GM19025 (cell line): ENCODE results near the gene FCN1.

ENCODE experiments used
- ATAC-seq: cut with Tn5 transposase; IDR thresholded peaks from one replicate; pipeline ENCODE4 v1.9.1; 2021; ENCODE audit warnings: mild to moderate bottlenecking, low read depth, moderate library complexity; ENCODE audit not compliant: unreplicated experiment

FCN1 gene

DNA sequence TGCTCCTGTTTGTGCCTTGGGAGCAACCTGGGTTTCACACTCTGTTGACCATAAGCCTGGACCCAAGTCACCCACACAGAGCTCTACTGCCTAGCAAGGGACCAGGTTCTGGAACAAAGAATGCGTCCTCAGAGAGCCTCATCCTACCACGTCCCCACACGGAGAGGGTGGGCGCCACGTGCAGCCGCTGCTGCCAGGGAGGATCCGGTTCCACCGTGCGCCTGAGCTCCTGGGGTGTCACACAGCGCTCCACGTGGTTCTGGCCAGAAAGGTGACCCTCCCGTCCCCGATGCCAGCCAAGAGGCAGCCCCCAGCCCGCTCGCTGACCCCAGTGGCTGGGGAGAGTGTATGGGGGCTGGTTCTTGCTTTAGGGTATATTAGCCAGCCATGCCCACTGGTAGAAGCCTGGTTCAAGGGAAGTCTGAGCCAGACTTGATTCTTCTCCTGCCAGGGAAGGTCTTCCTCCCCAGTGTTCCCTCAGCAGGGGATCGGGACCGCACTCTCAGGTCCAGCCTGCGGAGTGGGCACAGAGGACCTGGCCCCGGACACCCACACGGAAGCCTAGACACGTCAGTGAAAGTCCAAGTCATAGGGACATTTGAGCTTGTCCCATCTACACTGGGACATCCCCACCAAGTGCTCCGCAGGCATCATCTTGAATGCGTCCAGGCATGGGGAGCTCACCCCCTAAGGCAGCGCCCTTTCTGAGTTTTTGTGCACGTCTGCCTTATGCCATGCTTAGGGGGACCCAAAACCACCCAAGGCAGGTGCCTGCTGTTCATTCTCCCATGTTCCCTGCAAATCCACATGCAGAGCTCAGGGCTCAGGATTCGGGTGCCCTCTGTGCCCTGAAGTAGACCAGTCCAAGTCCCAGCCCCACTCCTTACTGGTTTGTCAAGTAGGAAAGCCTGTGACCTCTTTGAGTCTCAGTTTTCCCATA, 2.4 kb downstream of the FCN1 start:
- ATAC-seq, result no peak

DNA sequence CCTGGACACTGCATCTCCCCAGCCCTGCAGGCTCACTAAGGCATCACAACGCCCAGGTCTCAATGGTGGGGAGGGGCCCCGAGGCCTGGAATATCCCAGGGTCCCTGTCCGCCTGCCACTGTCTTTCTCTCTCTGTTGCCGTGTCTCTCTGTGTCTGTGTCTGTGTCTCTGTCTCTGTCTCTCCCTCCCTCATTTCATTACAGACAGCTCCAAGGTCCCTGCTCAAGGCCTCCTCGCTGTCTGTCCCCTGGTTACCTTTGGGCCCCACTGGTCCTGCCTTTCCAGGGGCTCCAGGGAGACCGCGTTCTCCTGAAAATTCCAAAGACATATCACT, 3.2 kb downstream of the FCN1 start:
- ATAC-seq, result no peak

DNA sequence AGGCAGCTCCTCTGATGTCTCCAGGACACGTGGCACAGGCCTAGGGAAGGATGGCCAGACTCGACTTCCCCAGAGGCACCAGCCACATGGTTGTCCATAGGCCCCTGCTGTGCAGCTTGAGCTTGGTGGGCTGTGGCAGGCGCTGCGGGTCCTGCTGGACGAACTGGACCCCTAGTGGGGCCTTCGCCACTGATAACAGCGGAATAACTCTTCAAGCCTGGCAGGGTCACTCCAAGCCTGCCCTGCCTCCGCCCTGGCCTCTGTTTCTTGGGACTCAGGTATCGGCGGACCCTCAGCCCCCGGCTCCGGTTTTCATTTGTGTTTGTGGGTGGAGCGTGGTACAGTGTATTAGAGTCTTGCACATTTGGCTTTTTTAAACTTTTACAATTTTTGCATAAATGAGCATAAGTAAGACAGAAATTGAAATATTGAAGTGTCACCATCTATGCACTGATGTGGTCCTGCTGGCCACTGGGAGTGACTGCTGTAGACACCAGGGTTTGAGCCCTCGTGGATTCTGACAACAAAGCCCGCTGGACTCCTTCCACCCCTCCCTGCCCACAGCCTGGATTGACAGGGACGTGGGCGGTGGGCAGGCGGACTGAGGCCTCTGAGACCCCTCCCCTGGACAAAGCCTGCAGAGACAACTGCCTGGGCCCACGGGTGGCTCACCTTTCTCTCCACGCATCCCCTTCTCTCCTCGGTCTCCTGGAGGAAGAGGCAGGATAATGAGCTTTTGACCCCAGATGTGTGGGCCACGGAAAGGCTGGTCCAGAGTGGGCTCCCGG, 3.8 kb downstream of the FCN1 start:
- no peak for ATAC-seq

DNA sequence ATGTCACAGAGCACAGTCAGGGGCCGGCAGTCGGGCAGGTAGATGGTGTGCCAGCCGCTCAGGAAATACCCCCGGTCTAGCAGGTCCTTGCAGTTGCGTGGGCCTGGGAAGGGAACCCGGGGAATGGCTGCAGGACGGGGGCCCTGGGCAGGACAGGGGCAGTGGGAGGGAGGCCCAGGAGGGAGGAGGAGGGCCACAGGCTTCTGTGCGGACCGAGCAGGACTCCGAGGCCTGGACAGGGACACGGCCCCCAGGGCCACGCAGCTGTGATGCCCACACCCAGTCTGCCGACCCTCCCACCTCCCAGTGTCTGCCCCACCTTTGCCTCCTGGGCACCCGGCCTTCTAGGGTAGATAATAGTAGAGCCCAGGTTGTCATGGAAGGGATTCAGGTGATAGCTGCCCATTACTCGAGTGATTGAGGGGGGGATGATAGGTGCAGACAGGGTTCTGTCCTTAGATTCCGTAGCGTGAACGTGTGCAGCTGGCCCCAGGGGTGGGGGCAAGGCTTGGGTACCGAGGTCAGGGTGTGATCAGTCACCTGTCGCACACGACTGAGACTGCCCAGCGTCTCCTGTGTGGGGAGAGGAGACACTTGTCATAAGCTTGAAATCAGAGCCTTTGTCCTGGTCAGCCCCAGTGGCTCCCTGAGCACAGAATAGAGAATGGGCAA, 4.5 kb downstream of the FCN1 start:
- no peak for ATAC-seq

DNA sequence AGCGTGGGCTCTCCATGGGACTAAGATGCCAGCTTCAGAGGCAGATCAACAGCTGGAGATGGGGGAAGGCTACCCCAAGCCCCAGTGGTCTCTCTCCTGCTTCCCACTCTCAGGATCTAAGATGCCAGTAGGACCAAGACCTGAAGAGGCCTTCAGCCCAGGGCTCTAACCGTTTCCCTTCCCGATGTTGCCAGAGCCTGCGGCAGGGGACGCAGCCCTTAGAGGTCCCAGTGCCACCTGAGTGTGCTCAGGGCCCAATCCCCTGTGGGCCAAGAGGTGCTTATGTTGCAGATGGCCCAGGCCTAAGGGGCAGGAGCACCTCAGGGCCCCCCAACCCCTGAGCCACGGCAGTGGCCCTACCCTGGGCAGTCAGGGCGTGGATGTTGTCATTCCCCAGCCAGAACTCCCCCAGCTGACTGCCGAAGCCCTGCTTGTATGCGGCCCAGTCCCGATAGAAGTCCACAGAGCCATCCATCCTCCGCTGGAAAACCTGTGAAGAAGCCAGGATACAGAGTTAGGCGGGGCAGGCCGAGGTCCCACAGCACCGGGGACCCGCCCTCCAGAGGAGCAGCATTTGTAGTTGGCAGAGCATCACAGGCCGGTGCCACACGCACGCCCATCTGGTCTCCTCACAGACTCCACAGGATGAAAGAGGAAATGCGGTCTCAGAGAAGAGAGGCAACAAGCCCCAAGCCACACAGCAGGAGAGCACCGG, 5.4 kb downstream of the FCN1 start:
- no peak for ATAC-seq

DNA sequence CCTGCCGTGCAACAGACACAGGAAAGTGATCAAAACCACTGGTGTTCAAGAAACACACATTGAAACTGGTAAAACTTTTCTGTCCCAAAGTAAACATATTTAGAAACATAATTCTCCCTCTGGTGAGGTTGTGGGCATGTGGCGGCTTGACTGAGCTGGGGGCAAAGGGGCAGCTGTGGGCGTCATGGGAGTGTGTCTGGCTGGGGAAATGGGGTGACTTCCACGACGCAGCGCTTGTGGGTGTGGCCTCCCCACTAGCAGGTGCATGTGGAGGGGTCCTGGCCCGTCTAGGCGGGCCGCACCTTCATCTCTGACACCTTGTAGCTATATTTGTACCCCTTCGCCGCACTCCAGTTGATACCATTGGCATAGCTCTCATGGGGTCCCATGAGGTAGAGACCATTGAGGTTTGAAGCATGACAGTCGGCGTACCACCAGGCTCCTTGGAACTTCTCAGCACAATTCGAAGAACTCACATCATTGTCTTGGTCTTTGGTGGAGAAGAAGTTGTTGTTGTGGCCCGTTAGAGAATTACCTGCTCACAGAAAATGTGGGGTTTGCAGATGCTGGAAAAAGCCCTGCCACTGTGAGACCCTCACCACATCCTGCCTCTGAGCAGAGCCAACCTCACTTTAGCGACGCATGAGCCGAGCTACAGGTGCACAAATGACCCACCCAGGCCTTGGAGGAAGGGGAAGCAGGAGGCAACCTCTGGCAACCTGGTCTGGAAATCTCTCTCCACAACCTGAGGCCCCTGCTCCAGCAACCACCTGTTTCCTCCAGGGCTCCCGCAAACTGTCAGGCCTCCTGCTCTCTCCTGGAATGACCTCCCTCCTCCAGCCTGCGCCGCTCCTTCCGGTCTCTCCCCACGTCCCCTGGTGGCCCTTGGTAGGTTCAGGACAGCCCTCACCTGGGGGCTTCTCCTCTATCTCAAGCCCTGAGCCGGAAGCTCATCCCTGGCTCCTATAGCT, 7.9 kb downstream of the FCN1 start:
- ATAC-seq, result no peak

DNA sequence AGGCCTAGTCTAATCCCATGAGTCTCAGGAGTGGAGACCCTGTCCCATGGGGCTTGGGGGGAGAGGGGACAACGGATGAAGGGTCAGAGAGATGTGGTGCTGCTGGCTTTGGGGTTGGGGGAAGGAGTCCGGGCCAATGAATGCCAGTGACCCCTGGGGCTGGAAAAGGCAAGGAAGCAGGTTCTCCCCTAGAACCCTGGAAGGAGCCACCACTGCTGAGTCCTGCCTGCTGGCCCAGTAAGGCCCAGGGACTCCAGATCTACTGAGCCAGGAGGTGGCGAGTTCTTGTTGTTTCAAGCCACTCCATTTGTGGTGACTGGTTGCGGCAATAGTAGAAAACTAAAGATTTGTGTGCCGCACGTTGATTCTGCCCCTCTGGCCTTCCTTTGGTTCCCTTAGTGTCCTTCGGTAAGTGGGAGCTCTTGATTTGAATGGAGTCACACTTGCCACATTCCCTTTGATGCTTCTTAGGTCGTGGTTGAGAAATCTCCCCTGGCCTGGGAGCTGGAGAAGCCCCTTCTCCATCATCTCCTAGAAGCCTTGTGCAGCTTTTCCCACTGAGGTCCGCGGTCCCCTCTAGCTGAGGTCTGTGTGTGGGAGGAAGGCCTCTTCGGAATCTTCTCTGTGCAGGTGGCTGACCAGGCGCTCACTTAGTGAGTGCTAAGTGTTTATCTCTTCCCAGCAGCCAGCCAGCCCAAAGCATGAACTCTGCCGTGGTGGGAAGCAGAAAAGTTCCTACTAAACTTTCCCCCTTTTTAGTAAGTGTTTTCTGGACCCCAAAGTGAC, 9.0 kb downstream of the FCN1 start:
- no peak for ATAC-seq

DNA sequence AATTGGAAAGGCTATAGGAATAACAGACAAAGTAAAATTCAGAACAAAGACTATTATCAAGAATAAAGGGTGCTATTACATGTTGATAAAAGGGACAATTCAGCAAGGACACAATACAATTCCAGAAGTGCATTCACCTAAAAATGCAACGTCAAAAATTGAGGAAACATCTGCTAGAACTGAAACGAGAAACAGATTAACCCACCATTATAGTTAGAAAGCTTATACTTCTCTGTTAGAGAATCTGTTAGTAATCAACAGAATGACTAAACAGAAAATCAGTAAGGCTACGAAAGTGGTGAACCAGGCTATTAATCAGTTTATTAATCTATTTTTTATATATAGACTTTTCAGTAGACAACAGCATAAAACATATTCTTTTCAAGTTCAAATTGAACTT, 14.8 kb downstream of the FCN1 start:
- ATAC-seq, result no peak

DNA sequence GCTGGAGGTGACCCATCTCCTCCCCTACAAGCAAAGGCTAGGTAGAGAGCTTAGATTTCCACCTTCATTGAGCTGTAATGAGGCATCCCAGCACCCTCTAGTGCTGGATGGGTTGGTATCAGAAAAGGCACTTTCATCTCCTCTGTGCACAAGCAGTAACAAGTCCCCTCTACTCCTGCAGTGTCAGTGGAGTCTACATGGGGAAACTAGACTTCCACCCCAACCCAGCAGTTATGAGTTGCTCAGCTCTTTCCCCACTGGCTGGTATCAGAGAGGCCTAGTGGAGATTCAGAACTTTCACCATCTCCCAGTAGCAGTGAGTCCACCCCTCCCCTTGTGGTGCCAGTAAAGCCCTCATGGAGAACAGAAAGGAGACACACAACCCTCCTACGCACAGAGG, 17.9 kb downstream of the FCN1 start:
- no peak for ATAC-seq

DNA sequence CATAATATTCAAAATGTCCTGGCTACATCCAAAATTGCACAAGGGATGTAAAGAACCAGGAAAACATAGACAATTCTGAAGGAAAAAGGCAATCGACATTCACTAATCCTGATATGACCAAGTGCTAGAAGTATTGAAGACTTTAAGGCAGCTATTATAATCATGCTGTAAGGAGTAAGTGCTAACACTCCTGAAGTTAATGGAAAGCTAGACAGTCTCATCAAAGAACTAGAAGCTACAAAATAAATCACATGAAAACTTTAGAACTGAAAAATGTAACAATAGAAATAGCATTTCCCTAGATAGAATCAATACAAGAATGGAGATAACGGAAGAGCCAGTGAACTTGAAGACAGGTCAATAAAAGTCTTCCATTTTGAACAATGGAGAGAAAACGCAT, 18.5 kb downstream of the FCN1 start:
- ATAC-seq, result no peak

DNA sequence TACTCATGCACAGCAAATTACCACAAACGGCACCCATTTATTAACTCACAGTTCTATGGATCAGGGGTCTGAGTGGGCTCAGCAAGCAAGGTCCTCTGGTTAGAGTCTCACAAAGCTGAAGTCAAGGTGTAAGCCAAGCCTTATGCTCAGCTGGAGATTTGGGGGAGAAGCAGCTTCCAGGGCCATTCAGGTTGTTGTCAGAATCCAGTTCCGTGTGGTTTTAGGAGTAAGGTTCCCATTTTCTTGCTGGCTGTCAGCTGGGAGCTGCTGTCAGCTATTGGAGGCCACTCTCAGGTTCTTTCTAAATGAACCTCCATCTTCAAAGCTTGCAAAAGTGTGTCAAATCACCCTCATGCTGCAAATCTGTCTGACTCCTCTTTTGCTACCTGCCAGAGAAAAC, 19.4 kb downstream of the FCN1 start:
- no peak for ATAC-seq

DNA sequence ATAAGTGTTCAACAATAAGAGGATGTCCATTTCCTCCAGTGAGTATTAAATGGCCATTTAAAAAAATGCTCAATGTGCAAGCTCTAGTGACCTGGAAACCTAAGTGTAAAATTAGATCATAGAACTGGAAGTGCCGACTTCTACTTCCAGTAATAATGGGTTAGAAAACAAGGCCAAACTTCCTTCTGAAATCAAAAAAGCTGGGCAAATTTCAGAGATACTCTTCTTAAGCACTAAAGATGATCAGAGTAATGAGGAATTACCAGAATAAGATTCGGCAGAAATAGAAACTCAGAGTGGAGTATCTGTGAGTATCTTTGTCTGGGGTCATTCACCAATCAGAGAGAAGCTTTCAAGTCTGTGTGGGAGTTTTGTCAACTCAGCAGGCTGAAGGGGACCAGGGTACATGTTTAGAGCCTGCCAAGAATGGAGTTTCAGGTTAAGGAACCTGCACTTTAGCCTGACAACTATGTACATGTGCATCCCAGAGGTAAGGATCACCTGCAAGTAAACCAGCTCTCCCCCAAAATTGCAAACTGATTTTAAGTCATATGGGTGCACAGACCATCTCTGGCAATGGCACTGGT, 20.0 kb downstream of the FCN1 start:
- no peak for ATAC-seq

DNA sequence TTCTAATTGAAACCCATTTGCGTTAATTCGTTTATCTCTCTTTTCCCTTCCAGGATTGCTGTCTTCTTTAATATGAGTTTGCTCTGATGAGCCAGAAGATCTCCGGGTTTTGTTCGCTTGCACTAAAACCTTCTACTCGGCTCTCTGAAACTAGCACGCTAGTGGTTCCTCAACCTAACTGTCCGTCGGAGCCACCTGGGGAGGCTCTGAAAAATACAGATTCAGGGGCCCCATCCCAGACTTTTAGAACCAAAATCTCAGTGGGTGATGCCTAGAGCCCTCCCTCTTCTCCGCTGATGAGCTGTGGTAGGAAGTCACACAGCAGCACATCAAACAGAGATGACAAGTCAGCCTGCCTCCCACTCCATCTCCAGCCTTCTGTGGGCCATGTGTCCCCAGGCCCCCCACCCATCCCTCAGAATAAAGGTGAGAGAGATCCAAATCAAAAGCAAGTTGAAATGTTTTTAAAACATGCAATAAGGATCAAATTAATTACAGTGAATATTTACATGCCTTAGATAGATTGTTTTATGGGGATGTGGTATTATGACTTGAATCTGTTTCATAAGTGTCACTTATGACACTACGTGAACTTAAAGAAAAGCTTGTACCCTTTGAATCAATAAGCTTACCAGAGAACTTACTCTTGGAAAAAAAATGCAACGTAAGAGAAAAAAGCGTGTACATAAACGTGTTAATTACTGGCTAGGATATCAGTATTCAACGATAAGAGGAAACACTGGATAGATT, 20.7 kb downstream of the FCN1 start:
- no peak for ATAC-seq

DNA sequence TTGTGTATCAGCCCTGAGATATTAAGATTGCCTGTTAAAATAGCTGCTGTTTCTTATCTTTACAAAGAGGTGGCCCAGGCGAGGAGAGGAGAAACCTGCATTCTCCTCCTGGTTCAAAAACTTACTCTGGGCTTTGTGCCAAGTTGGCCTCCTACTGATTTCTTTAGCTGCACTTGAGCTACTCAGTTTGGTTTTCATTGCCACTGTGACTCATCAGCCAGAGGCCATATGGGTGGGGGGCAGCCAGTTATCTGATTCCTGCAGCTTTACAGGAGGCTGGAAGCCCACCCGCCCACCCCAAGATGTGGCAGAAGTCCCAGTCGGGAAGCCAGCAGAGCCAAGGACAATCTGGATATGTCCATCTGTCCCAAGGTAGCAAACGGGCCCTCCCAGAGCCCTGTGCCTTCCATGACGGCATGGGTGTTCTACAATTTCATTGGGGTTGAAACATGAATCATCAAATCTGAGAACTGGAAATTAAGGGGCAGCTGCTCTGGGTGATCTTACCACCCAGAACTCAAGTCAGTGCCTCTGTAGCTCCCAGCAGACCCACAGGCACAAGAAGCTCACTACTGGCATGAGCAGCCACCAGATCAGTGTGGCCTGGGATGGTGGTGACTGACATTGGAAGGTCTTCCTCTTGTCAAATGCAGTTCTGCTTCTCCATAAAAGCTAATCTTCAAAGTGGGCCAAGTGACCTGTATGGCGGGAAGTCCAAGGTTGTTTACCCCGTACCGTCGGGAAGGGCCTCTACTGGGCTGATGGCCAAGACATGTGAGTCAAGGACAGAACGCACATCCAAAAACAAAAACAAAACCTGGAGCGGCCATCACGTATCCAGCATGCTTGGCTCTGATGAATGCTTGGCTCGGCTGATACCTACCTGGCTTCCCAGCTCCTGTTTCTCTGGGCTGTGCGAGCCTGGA, 21.5 kb downstream of the FCN1 start:
- no peak for ATAC-seq

DNA sequence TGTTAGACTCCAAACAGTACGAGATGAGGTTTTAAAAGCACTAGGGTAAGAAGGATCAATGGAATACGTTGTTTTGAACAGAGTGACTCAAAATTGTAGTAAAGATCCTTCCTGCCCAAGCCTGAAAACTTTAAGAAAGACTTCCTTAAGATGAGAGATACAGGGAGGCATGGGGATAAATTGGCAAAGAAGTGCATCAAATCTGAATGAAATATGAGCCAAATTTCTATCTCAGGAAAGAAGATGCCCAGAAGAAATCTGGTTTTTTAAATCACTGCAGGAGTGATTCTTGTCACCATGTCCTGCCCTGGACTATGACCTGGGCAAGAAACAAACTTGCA, 22.2 kb downstream of the FCN1 start:
- no peak for ATAC-seq

DNA sequence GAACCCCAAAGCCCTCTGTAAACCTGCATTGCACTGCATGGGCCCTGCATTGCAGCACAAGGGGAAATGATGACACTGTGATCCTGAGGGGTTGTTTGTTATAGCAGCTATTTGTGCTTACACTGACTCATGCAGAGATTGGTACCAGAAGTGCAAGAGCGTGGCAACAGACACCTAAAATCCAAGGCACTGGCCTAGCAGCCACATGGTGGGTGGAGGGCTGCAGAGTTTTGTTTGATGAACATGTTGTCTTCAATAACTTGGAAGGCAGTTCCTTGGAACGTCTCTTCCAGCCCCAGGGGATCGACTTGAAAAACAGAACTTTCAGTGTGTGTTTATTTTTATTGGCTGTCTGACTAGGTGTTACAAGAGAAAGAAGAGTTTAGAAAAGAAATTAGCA, 22.6 kb downstream of the FCN1 start:
- no peak for ATAC-seq
